Vagina (tissue), 2 donors: Measurements from ENCODE around the gene GALNT17.

ENCODE experiments used
- POLR2A ChIP-seq, 2 donors: fragments of 450-650 bp; IDR thresholded peaks; one replicate each; pipeline ENCODE4 v1.6.1; 2017; ENCODE audit warnings: antibody characterized with exemption in 2 of 2, mild to moderate bottlenecking in 2 of 2, moderate library complexity in 2 of 2
- TF ChIP-seq, protein P1 (sequence below), 3 experiments: fragments of 450-650 bp in 2 of 3; fragments of 200-600 bp in 1 of 3; sonication (generic) in 1 of 3; IDR thresholded peaks; one replicate each; pipeline ENCODE4 v1.5.1; 2017 to 2019; ENCODE audit warnings: antibody characterized with exemption in 3 of 3, mild to moderate bottlenecking in 2 of 3, moderate library complexity in 2 of 3

- TF ChIP-seq, protein P1, sequence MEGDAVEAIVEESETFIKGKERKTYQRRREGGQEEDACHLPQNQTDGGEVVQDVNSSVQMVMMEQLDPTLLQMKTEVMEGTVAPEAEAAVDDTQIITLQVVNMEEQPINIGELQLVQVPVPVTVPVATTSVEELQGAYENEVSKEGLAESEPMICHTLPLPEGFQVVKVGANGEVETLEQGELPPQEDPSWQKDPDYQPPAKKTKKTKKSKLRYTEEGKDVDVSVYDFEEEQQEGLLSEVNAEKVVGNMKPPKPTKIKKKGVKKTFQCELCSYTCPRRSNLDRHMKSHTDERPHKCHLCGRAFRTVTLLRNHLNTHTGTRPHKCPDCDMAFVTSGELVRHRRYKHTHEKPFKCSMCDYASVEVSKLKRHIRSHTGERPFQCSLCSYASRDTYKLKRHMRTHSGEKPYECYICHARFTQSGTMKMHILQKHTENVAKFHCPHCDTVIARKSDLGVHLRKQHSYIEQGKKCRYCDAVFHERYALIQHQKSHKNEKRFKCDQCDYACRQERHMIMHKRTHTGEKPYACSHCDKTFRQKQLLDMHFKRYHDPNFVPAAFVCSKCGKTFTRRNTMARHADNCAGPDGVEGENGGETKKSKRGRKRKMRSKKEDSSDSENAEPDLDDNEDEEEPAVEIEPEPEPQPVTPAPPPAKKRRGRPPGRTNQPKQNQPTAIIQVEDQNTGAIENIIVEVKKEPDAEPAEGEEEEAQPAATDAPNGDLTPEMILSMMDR (IDR thresholded peaks at IDR 0.05) = no peak
- no peak for TF ChIP-seq POLR2A (IDR thresholded peaks at IDR 0.05)
These were observed 525.4 kb downstream of the GALNT17 start for GRCh38 chr7:71657386-71657785.
